GM21360 (cell line): ENCODE results near the gene PRSS36.
"Not testable (repeated sequence)": the region's sequence is repeated elsewhere in the genome, so short reads cannot be mapped to it uniquely, and the experiment has no call there.

Source experiments
- ATAC-seq: cut with Tn5 transposase; IDR thresholded peaks from one replicate; pipeline ENCODE4 v1.9.1; 2021; ENCODE audit warnings: mild to moderate bottlenecking, moderate library complexity; ENCODE audit not compliant: unreplicated experiment

Gene PRSS36

DNA sequence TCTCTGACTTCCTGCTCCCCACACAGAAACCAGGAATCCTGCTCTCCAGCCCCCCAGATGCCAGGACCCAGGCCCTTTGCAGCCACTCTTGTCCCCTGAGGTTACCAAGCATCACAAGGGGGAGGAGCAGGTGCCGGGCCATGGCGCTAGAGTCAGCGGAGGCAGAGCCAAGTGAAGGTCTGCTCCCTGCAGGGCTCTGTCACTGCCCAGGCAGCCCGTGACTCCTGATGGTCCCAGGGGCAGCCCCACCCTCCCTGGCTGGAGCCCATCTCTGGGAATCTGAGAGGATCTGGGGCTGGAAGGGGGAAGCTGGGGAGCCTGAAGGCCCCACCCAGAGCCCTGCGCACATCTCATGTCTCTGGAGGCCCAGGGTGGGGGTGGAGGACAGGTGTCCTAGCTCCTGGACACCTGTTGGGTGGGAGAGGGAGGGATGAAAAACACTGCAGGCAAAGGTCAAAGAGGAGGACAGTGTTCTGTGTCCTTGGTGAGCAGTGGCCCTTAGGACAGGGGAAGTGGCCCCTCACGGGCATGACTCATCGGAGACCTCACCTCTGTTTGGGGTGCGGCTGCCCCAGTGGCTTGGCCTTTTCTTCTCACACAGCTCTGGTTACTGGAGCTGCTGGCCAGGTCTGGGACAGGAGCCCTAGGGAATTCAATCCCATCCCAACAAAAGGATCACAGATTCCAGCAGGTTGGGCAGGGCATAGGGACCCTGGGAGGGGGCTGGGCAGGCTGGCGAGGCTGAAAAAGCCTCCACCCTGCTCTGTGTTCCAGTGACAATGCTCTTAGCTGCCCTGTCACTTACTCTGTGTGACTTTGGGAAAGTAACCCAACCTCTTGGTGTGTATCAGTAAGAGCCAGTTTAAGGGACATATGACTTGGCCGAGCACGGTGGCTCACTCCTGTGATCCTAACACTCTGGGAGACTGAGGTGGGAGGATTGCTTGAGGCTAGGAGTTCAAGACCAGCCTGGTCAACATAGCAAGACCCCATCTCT, at the start of gene PRSS36:
Gene PRSS36, minus strand, starts transcription at position 173 of the 997 bp plus-strand sequence. Its CDS starts 31 bp downstream, at position 142.
- no peak for ATAC-seq

DNA sequence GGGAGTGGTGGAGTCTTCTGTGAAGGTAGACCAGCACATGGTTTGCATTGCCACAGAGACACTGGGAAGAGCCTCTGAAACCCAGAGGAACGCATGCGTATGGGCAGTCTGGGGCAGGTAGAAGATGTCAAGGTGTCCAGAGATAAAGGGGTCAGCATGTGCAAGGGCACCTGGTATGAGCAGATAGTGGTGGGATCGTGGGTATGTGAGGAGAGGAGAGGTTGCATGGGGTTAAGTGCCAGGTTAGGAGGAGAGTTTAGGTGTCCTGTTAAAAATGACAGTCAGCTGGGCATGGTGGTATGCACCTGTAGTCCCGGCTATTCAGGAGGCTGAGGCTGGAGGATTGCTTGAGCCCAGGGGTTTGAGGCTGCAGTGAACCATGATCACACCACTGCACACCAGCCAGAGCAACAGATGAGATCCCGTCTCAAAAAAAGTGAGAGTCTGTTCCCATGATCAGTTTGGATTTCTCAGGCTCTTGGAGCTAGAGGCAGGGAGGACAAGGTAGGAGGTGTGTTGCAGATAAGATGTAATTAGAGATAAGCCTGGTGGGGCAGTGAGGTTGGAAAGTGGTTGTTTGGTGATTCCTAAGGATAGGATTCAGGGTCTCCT, 49.7 kb upstream of the PRSS36 start:
- ATAC-seq, result no peak

DNA sequence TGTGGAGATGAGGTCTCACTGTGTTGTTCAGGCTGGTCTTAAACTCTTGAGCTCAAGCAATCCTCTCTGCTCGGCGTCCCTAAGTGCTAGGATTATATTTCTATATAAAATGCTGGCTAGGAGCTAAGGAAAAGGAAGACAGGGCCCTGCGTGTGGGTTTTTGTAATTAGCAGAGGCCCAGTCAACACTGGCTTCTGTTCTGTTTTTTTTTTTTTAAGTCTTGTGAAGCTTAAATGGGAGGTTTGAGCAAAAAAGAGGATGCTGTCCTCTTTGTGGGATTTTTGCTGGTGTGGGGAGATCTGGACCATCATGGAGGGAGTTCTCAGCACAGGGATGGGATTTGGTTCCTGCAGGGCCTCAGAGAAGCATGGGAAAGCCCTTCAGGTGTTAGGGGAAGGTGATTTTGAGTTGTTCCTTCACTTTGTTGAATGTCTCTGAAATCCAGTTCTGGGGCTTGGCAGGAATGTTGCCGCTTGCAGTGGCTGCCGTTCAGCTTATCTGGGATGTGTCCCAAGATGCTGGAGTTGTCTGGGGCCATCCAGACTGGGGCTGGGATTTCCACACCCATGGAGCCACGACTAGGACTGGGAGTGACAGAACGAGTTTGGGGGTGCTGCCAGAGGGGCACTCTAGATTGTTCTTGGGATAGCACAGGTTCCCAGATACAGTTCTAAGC, 48.5 kb upstream of the PRSS36 start:
- no peak for ATAC-seq

DNA sequence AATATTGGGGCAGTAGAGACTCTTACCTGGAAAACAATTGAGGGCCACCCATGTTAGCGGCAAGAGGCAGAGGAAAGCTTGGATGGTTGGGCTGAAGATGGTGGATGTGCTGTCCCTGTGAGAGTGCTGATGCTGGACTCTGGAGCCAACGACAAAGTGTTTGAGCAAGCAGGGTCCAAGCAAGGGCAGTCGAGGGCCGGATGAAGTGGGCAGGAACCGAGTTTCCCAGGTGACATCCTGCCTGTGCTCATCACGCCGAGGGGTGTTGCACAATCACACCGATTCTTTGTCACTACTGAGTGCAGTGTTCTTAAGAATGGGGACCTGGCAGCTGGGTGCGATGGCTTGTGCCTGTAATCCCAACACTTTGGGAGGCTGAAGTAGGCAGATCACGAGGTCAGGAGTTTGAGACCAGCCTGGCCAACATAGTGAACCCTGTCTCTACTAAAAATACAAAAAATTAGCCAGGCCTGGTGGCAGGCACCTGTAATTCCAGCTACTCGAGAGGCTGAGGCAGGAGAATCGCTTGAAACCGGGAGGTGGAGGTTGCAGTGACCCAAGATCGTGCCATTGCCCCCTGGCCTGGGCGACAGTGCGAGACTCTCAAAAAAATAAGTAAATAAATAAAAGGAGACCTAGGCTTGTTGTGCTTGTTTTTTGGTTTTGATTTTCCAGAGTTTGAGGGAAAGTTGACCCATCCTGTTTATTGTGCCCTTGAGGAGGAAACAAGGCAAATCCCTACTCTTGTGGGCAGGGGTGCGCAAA, 46.6 kb upstream of the PRSS36 start:
- ATAC-seq, result no peak

DNA sequence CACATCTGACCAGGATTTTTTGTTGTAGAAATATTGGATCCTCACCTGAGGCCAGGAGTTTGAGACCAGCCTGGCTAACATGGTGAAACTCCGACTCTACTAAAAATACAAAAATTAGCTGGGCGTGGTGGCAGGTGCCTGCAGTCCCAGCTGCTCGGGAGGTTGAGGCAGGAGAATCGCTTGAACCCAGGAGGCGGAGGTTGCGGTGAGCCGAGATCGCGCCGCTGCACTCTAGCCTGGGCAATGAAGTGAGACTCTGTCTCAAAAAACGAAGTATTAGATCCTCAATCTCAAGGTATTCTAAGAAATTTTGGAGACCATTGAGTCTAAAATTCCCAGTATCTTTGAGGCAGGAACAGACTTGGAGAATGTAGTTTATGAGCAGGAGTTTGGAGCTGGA, 46.0 kb upstream of the PRSS36 start:
- not testable (repeated sequence) for ATAC-seq

DNA sequence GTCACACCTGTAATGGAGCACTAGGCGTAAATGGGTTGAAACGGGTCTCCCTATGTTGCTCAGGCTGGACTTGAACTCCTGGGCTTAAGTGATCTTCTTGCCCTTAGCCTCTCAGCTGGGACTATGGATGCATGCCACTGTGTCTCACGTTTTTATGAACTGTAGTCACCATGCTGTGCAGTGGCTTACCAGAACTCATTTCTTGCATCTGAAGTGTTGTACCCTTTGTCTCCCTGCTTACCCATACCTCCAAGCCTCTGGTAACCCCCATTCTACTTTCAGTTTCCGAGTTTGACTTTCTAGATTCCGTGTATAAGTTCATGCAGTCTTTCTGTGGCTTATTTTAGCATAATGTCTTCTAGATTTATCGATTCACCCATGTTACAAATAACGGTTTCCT, 45.0 kb upstream of the PRSS36 start:
- ATAC-seq, result no peak

DNA sequence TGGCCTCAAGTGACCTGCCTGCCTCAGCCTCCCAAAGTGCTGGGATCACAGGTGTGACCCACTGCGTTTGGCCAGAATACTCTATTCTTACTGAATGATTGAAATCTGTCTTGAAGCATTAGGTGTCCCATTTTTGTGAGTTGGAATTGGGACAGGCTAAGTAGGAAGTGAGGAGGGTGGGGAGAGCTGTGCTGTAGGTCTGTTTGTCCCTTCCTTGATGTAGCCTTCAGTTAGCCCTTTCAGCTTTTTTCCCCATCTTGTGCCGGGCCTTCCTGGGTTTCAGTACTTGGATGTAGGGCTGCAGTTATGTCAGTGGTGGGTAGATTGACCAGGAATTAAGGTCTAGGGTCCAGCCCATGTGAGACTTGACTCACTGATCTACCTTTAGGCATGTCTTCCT, 44.0 kb upstream of the PRSS36 start:
- ATAC-seq, result no peak

DNA sequence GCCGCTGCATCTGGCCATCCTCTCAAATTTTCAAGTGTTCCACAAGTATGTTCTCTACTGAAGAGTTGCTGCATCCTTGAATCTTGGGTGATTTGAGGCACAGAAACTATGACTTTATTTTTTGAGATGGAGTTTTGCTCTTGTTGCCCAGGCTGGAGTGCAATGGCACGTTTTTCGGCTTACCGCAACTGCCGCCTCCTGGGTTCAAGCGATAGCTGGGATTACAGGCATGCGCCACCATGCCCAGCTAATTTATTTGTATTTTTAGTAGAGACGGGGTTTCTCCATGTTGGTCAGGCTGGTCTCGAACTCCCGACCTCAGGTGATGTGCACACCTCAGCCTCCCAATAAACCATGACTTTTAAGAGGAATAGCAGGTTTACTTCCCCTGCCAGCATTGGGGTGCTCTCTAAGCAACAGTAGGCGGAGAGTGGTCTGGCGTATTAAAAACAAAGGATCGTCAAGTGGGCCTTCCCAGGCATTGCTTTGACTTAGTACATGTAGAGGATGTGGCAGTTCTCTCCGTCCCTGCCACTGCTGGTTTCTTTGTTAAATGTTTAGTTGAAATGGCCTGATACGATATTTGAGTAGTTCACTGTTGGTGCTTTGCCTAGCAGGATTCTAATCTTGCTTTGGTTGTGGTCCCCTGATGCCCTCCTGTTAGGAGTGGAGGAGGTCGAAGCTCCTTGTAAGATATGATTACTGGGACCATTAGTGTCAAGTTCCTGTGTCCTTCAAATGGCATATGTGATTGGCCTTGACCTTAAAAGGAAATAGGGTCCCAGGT, 43.2 kb upstream of the PRSS36 start:
- ATAC-seq, result no peak

DNA sequence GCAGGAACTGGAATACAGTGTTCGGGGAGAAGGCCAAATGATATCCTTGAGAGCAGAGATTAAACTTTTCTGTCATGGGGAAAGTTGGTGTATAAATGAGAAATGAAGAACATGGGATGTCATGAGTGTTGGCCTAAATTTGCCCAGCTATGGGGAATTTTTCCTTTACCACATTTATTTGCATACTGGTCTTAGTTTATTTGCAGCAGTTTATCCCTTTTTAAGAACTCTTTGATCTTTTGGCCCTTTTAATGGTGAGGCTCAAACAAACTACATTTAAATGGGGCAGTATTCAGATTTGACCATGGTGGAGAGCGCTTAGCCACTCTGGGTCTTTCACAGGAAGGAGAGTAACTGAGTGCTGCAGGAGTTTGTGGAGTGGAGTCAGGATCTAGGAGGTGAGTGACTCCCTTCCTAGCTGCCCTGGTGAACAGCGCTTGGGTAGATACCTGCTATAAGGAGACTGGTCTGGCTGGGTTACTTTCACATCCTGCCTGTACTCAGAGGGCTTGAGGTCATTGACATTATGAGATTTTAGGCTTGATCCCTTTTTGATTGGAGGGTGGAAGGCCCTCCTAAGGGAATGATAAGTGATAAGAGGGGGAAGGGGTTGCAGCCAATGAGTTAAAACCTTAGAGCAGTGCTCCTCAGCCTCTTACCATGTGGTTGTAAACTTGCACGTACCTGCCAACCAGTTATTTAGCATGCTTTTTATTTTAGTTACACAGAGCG, 42.0 kb upstream of the PRSS36 start:
- ATAC-seq, result no peak

DNA sequence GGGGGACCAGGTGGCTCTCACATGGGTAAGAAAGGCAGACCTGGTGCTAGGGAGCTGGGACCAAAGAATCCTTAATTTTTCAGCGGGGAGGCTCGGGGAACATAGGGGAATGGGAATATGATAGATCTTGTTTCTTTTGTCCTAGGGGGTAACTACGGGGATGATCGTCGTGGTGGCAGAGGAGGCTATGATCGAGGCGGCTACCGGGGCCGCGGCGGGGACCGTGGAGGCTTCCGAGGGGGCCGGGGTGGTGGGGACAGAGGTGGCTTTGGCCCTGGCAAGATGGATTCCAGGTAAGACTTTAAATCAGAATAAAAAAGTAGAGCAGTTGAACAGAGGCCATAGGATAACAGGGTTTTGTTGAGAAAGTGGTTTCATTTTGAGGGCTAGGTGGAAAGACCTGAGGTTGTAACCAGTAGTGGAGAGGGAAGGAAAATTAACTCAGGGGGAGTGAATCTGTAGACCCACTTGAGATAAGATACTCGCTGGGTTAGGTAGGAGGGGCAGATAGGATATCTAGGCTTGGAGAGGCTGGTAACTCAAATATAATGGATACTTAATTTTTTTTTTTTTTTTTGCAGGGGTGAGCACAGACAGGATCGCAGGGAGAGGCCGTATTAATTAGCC, 41.1 kb upstream of the PRSS36 start:
- no peak for ATAC-seq

DNA sequence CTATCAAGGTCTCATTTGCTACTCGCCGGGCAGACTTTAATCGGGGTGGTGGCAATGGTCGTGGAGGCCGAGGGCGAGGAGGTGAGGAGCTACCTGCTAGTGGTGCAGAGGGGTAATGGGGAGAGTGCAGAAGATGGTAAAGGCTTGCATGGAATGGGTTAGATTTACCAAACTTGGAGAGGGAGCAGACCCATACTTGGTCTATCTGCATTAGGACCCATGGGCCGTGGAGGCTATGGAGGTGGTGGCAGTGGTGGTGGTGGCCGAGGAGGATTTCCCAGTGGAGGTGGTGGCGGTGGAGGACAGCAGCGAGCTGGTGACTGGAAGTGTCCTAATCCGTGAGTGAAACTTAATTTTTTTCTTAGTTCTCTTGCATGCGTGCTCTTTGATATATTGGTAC, 40.2 kb upstream of the PRSS36 start:
- no peak for ATAC-seq

DNA sequence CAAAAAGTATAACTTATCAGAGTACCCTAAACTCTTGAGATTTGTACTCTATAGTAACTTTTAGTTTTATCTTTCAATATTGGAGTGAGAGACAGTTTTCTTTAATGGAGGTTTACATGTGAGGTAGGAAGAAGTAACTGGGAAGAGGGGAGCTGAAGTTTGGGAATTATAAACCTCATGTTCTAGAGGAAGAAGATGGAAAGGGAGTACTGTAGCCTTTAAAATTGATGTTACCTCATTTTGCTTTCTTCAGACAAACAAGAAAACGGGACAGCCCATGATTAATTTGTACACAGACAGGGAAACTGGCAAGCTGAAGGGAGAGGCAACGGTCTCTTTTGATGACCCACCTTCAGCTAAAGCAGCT, 39.5 kb upstream of the PRSS36 start:
- no peak for ATAC-seq

DNA sequence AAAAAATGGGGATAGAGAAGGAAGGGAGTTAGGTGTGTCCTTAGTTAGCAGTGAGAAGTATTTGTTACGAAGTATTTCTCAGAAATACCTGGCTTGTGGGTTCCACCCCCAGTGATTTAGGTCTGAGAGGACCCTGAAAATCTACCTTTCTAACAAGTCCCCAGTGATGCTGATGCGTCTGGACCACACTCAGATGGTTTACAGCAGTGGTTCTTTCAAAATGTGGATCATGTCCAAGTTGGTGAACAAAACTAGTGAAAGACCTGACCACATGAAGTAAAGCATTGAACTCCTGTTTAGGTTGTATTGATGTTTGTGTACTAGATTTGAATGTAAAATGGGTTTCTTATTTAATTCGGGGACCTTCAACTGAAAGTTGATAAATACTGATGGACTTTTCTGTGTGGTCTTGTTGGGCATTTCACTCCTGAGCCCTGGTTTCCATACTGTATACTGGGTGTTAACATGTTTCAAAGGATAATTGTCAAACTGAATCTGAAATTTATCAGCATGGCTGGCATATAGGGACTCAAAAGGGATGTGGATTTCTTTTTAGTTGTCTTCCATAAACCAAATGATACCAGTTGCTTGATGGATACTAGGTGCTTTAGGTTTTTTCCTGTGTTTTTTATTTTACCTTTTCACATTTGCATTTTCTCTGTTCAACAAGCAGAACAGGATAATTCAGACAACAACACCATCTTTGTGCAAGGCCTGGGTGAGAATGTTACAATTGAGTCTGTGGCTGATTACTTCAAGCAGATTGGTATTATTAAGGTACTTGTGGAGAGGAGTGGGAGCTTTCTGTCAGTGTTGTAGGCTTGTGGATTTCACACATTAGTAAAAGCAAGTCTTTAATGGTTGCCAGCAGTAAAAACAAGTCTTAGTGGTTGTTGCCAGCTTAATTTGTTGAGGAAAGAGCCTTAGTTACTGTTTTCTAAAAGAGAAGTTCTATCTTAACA, 38.9 kb upstream of the PRSS36 start:
- no peak for ATAC-seq

DNA sequence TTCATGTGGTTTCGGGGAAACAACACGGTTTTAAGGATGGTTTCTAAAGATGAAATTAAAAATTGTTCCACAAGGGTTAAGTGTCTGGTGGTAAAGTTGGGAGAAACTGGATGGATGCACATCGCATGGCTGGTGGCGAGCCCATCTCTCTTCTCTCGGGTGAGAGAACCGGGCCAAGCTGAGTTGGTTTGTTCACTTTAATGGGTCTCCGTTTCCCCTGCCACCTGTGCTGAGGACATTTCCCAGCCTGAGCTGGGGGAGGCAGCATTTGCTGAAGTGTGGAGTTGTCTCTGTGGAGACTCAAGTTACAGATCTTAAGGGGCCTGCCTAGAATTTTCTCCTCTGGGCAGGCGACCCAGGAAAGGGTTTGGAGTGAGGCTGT, 37.9 kb upstream of the PRSS36 start:
- no peak for ATAC-seq

DNA sequence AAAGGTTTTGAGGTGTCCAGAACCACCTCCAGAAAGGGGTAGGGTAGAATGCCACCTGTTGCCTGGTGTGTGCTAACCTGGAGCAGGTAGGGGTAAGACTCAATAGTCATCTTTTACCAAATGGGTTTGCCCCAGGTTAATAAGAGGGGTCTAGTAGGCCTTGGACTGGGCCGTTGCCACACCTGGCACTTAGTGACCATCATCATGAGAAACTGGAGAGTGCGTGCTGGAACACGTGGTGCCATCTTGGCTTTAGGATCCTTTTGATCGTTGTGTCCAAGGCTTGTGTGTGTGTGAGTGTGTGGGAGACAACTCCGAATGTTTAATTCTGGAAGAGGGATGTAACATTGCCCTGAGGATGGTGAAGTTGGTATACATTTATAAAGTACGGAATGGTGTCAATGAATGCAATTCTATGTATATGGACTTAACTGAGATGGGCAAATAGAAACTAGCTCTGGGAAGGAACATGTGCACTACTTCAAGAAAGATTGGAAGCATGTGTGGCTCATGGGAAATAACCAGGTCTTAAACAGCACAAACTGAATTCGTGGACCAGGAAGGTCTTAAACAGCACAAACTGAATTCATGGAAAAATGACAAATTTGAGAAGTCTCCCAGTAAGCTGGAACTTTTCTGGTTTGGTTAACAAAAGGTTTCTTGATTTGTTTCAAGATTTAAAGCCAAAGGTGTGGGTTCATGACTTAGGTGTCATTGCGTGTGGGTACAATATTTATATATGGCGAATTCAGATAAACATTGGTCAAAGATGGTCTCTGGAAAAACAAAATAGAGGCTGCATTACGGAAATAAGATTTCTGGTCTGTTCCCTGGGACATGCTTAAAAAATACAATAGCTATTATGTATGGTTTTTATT, 37.3 kb upstream of the PRSS36 start:
- no peak for ATAC-seq

DNA sequence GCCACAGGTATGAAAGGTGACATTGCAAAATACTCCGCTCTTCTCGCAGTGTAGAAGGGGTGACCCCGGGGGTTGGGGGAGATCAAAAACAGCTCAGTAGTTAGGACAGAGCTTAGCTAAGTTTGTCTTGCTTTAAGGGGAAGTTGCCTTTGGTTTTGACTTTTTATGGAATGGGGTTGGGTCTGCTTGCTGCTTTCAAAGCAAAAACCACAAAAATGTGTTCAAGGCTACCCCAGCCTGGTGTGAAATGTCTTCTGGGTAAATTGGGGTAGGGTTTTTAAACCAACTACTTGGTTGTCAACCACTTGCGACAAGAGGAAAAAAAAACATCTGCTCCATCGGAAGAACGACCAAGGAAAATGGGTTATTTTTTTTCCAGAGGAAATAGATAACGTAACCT, 36.3 kb upstream of the PRSS36 start:
- ATAC-seq, result no peak

DNA sequence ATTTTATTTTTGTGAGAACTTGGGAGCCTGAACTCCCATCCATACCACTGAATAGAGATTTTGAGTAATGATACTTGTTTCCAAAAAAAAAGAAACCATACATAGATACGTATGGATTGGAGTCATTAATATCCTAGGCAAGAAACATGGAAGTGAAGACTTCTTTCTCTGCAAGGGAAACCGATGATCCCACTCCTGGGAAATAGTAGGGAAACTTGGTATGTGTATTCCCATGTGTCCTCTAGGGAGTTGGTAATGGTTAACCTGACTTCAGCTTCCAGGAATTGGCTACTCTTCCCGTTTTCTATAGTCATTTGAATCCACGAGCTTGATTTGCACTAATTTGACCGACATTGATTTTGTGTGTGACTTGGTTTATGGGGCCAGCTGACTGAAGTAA, 35.5 kb upstream of the PRSS36 start:
- ATAC-seq, result no peak
